Prostate gland (tissue), 2 donors: Measurements from ENCODE around the gene MARCHF4.

Source experiments
- POLR2AphosphoS5 ChIP-seq: sonication (generic); formaldehyde crosslinking; IDR thresholded peaks from one replicate; pipeline ENCODE4 v1.6.1; 2017; ENCODE audit warnings: antibody characterized with exemption
- TF ChIP-seq, protein P1 (sequence below), 4 experiments: fragments of 200-600 bp in 2 of 4; fragments of 450-650 bp in 2 of 4; sonication (generic) in 2 of 4; IDR thresholded peaks; 1 replicate in 3 of 4; 2 replicates in 1 of 4; pipeline ENCODE4 v1.5.1; 2016 to 2019; ENCODE audit warnings: antibody characterized with exemption in 4 of 4, mild to moderate bottlenecking in 2 of 4, moderate library complexity in 2 of 4

DNA sequence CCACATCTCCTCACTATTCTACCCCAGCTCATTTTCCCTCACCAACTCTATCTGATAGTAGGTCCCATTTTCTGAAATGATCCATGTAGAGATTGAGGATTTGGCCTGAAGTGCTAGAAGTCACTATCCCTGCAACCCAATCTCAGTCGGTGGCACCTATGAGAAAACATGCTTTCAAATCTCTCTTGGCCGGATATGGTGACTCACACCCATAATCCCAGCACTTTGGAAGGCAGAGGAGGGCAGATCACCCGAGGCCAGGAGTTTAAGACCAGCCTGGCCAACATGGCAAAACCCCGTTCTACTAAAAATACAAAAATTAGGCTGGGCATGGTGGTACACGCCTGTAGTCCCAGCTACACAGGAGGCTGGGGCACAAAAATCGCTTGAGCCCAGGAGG is 19.1 kb upstream of the MARCHF4 start:
- TF ChIP-seq, protein P1, sequence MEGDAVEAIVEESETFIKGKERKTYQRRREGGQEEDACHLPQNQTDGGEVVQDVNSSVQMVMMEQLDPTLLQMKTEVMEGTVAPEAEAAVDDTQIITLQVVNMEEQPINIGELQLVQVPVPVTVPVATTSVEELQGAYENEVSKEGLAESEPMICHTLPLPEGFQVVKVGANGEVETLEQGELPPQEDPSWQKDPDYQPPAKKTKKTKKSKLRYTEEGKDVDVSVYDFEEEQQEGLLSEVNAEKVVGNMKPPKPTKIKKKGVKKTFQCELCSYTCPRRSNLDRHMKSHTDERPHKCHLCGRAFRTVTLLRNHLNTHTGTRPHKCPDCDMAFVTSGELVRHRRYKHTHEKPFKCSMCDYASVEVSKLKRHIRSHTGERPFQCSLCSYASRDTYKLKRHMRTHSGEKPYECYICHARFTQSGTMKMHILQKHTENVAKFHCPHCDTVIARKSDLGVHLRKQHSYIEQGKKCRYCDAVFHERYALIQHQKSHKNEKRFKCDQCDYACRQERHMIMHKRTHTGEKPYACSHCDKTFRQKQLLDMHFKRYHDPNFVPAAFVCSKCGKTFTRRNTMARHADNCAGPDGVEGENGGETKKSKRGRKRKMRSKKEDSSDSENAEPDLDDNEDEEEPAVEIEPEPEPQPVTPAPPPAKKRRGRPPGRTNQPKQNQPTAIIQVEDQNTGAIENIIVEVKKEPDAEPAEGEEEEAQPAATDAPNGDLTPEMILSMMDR (IDR thresholded peaks at IDR 0.05) = no peak
- no peak for TF ChIP-seq POLR2AphosphoS5
